Fibroblast of the aortic adventitia (primary cell): ENCODE data around the gene CUBN. TPM values are rescaled to one million over a fixed set of nuclear protein-coding genes. Genes with fewer than 3 reads are reported as not detected.
A peak's percentile ranks its signal among the peaks of the same experiment; 100 is the strongest.

ENCODE experiments used
- DNase-seq: peaks from one replicate; pipeline ENCODE4 v3.0.0-alpha.2; 2010; ENCODE audit warnings: low read depth
- H3K4me3 ChIP-seq: 2 replicates; pipeline ENCODE4 v1.5.1; 2011; ENCODE audit warnings: low read depth, mild to moderate bottlenecking, control low read depth, low read length, moderate library complexity
- total RNA-seq: library from RNA; depleted of rRNA; stranded (reverse); fragments of >200 nt; gene quantifications from 2 replicates; pipeline ENCODE4 v1.2.3, GENCODE V29; 2012; ENCODE audit warnings: low replicate concordance
- TF ChIP-seq, protein P1 (sequence below): IDR thresholded peaks from 2 replicates; pipeline ENCODE4 v1.5.1; 2011; ENCODE audit warnings: mild to moderate bottlenecking, low read length, control low read depth, inconsistent platforms; ENCODE audit not compliant: insufficient read depth

The CUBN gene
- total RNA-seq, 1 donor: 4.2 TPM

DNA sequence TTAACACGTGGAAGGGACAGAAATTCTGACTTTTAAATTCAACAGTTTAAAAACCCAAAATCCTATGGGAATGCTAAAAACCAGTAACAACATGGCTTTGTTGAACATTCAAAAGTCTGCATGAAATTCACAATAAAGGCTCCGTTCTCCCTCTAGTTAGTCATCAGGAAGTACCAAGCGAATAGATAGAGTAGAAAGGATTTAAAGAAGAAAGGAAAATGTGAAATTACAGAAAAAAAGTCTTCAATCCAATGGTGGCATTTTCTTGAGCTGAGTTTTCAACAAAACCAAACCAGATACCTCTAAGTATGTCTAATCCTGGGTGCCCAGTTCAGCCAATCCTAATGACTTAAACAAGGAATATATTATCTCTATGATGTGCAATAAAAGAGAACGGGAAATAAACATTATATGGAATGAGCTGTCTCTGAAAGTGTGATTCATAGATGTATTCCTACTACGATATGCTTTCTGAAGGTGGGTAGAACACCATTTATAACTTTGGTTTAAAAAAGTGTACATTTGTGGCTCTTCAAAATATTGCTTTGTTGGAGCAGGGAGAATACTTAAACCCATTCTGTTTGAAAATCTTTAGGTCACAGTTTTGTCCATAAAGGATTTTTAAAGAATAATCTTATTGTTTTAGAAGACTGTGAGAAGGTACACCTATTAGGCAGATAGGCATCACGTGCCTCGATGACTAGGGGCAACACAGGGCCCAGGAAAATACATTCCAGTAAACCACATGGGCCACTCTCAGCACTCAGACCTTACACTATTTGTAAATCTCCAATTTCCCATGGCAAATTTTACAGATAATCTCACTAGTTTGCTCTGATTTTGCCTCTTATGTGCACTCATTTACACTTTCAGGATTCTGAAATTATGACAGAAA, 87.7 kb downstream of the CUBN start:
- no peak overlapping the region for H3K4me3 ChIP-seq
- TF ChIP-seq, protein P1, sequence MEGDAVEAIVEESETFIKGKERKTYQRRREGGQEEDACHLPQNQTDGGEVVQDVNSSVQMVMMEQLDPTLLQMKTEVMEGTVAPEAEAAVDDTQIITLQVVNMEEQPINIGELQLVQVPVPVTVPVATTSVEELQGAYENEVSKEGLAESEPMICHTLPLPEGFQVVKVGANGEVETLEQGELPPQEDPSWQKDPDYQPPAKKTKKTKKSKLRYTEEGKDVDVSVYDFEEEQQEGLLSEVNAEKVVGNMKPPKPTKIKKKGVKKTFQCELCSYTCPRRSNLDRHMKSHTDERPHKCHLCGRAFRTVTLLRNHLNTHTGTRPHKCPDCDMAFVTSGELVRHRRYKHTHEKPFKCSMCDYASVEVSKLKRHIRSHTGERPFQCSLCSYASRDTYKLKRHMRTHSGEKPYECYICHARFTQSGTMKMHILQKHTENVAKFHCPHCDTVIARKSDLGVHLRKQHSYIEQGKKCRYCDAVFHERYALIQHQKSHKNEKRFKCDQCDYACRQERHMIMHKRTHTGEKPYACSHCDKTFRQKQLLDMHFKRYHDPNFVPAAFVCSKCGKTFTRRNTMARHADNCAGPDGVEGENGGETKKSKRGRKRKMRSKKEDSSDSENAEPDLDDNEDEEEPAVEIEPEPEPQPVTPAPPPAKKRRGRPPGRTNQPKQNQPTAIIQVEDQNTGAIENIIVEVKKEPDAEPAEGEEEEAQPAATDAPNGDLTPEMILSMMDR: no peak
- no peak for DNase-seq

DNA sequence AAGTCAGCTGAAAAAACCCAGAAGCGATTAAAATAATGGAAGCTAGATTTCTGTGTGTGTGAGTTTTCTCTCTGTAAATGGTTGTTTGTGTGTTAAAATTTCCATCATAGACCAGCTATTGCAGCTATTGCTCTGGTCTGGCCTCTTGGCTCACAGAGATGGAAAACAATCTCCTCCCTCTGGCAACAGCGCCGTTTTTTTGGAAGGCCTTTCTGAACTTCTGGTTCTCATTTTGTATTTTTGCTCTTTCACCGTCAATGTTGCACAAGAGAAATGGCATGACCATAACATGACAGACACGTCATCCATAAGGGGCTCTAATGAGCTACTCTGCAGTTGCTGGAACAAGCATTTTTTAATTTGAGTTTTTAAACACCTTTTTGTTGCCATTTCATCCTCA, 91.0 kb downstream of the CUBN start:
- TF ChIP-seq, protein P1: no peak
- DNase-seq: peak; percentile 96

GRCh38 chr10:17037910-17038309, 91.7 kb downstream of the CUBN start:
- TF ChIP-seq, protein P1: no peak
- no peak overlapping the region for H3K4me3 ChIP-seq
- DNase-seq: no peak

More for the DNA sequence above, 91.0 kb downstream of the CUBN start:
- H3K4me3 ChIP-seq: no peak overlapping the region

DNA sequence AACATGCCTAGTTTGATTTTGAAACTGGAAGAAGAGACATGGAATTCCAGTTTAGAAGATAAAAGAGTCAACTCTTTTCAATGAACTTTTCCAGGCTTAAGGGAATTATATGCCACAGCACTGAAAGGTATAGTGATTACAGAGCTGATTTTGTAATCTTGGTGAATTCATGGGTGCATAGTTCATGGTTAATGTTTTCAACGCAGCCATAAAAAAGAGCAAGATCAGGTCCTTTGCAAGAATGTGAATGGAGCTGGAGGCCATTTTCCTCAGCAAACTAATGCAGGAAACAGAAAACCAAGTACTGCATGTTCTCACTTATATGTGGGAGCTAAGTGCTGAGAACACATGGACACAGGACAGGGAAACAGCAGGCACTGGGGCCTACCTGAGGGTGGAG, 94.2 kb downstream of the CUBN start:
- DNase-seq: no peak
- H3K4me3 ChIP-seq: no peak overlapping the region
- TF ChIP-seq, protein P1: no peak

DNA sequence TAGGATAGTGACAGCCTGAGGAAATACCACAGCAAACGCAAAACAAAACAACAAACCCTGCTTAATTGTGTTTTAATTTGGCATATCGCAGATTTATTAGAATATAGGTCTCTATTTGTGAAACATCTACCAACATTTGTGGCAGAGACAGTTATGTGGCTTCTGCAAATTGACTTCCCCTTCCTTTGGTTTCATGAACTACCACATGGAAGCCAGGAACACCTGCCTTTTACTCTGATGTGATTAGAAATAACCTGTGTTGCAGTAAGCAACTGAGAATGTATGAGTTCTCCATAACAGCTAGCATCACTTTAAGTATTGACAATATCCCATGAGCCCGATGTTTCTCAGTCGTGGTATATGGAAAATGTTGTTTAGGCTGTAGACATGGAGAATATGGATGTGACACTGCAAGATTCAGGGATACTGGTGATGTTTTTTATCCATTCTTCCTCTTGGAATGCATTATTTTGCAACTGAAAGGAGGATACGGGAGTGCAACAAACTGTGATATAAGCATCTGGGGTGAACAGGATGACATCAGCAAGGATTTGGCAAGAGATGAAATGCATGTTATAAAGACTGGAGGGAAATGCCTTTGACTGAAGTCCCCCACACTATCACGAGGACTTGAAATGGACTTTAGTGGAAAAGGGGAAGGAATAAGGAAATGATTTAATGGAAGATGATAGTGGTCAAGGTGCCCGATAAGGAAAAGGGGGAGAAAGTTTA, 95.9 kb downstream of the CUBN start:
- TF ChIP-seq, protein P1: no peak
- DNase-seq: peak; percentile 47

DNA sequence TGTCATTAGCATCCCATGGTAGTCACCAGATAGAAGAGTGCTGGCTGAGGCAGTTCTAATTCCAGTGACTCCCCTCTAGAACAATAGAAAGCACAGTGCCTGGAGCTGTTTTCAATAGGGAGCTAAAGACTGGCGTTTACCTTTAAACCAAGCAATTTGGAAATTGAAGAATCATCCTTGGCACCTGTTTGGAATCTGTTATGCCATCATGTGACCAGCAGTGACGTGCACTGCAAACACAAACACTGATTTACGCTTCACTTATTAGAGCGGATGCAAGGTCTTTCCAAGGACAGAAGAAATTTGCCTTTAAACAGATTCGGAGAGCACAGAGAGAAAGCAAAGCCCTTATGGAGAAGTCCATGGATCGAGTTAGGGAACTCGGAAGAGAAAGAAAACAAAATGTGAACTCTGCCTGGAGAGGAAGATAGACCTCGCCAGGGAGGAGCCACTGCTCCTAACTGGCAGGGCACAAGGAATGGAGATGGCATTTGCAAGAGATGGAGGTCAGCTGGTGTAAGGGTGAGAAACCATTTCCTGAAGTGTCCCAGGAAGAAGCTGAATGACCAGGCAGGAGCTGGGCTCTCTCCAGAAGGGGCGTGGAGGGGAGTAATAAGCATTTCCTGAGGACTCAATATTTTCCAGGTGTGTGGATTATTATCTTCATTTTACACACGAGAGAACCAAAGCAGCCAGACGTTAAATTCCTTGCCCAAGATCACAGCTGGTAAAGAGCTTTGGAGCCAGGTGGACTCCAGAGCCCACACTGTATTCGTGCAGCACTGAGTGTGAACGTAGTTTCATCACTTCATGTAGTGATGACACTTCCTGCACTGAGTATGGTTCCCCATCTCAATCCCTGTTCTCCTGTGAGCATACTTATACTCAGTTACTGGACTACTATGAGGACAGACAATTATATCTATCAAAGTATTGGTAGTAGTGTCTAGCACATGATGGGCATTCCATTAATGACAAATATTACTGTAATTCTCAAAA, 97.7 kb downstream of the CUBN start:
- H3K4me3 ChIP-seq: no peak overlapping the region
- TF ChIP-seq, protein P1: no peak
- DNase-seq: no peak

More for the DNA sequence above, 95.9 kb downstream of the CUBN start:
- H3K4me3 ChIP-seq: no peak overlapping the region
